DMS 273 (cell line): Measurements from ENCODE around the gene DPYD.
"Not testable (repeated sequence)": the region's sequence is repeated elsewhere in the genome, so short reads cannot be mapped to it uniquely, and the experiment has no call there.

Source experiments
- DNase-seq: peaks from one replicate; lab custom pipeline; 2025; ENCODE audit not compliant: unreplicated experiment; lab: John Stamatoyannopoulos, UW

DPYD gene

DNA sequence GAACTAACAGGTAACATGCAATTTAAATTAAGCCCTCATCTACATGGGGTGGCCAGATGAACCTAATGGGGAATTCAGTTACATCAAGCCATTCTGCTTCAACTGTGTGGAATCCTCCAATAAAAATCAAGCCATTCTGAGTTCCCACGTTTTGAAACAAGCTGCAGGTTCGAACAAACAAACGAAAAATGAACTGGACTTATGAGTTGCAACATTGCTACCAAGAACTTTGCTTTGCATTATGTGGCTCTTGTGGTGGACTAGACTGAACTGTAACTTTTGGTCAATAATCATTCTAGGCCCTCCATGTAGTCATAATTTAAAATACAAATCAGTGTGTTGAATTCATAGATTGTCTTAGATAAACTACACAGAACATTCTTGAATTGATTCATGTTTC, 682.0 kb downstream of the DPYD start:
- DNase-seq = no peak

DNA sequence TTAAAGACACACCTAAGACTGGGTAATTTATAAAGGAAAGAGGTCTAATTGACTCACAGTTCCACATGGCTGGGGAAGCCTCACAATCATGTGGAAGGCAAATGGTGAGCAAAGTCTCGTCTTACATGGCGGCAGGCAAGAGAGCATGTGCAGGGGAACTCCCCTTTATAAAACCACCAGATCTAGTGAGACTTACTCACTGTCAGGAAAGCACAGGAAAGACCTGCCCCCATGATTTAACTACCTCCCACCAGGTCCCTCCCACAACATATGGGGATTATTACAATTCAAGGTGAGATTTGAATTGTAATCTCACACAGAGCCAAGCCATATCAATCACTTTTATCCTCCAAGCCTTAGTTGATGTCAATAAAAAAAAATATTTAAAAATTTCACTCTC, 689.5 kb downstream of the DPYD start:
- DNase-seq = not testable (repeated sequence)

DNA sequence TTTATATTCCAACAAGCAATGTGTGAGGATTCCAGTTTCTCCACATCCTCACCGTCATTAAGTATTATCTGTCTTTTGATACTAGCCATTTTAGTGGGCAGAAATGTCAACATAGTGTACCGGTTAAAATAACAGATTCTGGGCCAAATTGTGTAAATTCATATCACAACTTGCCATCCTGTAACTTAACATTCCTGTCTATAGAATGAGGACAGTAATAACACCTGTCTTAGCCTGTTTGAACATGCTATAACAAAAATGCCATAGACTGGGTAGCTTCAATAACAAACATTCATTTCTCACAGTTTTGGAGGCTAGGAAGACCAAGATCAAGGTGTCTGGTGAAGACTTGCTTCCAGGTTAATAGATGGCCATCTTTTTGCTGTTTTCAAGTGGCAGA, 708.2 kb downstream of the DPYD start:
- DNase-seq = no peak

DNA sequence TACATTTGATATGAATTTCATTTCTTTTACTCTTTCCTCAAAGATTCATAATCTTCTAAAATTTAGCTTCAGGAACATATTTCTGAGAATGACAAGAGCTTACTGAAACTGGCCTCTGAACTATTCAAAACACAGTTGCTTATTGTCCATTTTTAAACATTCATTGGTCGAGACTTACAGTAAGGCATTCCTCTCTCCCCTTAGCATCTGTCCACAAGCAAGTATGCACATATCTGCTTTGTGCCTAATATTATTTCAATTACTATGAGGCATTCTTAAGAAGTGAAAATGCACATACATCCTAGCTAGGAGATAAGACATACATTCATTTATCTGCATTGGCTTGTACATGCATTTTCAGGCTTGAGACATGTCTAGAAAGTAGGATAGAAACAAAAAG, 710.5 kb downstream of the DPYD start:
- no peak for DNase-seq

DNA sequence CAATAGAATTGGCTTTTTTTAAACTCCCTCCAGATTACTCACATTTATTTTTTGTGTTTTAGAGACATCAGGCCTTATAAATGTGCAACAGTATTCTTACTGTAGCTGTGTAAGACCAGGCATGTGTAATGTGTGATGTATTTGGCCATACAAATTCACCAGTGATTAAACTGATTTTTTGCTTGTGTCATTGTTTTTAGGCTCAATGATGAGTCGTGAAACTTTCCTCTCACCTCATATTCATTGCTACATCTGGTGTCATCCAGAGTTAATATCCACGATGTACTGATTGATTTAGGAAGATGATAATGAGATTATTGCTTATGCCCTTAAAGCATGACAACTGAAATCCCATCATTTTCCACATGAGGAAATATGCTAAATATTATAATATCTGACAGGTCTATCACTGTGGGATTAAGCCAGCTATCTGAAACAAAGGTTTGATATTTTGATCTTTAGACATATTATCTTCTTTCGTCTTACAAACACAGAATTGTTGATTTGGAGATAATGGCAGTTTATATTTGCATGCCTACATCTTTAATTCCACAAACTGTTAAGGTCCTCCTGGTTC, 711.4 kb downstream of the DPYD start:
- no peak for DNase-seq

DNA sequence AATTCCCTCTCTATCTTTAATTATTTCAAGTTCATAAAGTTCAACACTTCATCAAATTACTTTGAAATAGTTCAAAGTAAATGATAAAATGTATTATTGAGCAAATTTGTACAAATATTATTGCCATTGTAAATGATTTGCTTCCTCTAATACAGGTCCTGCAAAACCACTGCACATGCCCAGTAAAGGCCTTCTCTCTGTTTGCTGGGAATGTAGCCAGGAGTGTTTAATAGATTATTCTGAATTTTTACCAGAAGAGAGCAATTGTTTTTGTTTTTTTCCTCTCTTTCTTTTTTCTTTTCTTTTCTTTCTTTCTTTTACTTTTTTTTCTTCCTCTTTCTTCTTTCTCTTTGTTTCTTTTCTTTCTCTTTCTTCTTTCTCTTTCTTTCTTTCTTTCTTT, 713.0 kb downstream of the DPYD start:
- no peak for DNase-seq

DNA sequence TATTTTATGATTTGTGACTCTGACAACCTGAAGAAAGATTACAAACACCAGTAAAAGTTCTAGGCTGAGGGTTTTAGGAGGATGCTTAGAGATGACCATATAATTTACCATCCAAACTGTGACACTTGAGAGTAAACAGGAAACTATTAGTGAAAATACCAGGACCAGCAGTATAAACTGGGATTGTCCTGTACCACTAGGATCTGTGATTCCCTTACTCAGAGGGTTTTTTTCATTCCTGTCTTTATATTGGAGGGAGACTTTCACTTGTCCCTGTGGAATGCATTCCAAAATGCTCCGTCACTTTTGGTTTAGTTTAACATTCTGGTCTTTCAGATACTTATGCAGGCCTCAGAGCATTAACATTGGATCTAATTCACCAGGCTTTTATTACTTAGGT, 716.4 kb downstream of the DPYD start:
- no peak for DNase-seq

DNA sequence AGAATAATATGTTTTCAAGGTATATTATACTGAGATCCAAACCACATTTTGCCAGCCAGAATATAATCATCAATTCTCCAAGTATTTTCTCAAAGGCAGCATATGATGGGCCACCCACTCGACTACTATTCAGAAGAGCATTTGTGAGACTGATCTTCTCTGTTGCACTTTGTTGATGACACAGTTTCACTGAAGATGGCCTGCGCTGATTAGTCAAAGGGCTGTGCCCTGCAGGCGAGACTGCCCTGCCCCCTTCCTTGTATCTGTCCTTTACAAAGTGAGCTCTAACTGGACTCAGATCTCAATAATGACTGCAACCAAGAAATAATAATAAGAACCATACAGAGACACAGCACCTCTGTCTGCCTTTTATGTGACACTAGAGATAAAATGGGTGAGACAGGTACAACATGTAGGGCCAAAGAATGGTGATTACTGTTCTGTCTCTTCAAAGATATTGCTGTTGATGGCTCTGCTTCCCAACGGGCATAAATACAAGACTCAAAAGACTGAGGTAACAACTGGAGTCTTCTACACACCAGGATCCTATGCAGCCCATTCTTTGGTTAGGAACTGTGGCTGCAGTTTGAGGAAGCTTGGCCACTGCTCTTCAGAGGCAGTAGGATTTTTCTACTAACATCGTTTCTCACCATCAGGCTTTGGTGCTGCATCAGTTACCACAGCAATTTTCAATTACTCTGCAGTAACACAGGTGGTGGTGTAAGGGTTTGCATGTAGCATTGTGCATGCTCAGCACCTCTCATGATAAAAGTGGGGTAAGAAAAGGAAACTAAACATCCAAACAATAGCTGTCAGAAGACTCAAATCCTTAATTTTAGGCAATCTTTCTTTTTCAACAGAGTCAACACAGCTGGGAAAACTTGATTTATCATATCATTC, 718.1 kb downstream of the DPYD start:
- DNase-seq = no peak

DNA sequence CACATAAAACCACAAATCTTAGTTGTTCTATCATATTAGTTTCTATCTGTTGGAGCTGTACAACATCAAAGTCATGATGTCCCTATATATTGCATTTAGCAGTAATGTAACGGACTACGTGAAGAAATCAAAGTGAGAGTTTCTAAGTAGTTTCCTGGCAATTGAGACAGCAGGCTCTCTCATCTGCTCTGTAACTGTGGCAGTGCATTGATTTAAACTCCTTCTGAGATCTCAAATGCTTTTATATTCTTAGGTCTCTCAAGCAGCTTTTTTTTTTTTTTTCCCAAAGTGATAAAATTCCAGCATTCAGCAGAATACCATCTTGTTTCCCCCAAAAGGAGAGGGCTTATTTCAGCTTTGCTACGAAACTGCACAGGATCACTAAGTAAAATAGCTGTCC, 719.2 kb downstream of the DPYD start:
- no peak for DNase-seq

DNA sequence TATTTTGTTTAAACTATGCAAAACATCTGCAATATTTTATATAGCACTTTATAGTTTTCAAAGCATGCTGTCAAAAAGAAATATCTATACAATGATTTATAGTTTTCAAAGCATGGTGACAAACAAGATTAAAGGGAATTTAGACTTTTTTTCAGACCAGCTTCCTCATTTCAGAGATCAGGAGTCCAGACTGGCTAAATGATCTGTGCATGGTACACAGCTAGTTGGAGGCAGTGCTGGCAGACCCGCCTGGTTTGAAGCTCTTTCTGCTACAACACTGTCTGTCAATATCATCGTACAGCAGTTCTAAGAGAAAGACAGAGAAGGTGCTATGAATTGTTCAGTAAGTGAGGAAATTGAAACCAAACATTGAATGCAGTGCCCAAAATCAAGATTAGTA, 720.2 kb downstream of the DPYD start:
- no peak for DNase-seq

DNA sequence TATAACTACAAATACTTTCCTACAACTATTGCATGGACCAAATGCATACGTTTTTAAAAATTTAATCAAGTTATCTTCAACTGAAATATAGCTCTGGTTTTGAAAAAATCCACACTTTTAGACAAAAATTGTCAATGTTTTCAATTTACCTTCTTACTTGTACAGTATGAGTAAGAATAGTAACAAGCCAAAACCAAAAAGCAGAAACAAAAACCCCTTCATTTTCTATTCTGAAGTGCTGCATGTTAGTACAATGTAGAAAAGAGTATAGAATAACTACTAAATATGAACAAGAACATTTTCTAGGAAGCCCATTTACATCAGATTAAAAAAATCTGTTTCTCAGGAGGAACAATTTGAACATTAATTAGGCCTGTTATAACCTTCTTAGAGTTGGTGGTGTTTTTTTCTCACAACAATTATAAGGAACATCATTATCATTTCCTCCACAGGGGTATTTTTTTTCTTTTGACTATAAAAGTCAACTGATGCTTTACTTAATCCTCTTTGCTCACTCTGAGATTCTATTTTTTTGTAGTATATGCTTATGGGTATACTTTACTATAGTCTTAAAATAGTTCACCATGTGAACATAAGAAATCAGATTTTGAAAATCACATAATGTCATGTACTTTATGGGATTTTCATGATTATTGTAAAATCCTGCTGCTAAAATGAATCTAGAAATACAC, 723.9 kb downstream of the DPYD start:
- no peak for DNase-seq

DNA sequence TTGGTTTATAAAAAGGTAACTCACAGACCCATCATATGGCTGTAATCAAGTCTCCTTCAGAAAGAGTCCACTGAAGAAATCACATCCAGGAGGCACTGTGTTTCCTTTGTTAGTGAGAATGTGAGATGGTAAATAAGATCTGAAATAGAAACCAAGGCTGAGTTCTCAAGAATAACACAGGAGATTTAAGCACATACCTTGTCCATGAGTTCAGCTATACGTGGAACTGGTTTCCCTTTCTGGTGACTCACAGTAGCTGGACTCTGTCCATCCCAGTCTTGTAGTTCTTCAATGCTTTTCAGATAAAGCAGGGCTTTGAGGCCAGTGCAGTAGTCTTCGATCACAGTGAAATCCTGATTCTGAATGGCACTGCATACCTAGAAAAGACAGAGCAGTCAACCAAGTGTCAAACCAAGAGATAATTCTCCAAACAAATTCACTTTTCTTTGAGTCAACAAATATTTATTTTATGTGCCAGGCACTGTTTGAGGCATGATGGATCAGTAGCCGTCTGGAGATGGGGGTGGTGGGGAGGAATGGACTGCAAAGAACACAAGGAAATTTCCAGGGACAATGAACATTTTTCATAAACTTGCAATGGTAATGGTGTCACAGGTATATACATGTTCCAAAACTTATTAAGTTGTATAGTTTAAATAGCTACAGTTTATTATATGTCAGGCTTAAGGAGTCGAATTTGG, 727.8 kb downstream of the DPYD start:
- peak; percentile 3 for DNase-seq

DNA sequence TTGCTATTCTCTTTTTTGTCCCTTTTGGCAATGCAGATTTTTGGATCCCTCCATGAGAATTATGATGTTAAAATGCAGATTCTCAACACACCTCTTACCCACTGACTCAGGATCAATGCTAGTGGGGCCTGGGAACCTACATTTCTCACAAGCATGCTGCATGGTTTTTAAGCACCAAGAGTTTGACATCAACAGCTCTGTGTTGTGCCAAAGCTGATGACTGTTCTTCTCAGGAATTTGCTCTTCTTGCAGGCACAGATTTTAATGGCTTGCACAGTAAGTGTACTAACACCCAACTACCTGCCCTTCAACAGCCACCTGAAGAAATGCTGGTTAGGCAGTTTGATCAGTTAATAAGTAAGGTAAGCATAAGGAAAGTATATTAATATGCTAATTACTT, 730.5 kb downstream of the DPYD start:
- DNase-seq = no peak

DNA sequence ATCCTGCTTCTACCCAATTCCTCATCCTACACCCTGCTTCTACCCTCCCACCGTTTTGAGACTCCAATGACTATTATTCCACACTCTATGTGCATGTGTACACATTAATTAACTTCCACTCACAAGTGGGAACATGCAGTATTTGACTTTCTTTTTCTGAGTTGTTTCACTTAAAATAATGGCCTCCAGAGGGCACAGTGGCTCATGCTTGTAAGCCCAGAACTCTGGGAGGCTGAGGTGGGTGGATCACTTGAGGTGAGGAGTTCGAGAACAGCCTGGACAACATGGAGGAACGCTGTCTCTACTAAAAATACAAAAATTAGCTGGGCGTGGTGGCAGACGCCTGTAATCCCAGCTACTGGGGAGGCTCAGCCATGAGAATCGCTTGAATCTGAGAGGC, 734.5 kb downstream of the DPYD start:
- no peak for DNase-seq

DNA sequence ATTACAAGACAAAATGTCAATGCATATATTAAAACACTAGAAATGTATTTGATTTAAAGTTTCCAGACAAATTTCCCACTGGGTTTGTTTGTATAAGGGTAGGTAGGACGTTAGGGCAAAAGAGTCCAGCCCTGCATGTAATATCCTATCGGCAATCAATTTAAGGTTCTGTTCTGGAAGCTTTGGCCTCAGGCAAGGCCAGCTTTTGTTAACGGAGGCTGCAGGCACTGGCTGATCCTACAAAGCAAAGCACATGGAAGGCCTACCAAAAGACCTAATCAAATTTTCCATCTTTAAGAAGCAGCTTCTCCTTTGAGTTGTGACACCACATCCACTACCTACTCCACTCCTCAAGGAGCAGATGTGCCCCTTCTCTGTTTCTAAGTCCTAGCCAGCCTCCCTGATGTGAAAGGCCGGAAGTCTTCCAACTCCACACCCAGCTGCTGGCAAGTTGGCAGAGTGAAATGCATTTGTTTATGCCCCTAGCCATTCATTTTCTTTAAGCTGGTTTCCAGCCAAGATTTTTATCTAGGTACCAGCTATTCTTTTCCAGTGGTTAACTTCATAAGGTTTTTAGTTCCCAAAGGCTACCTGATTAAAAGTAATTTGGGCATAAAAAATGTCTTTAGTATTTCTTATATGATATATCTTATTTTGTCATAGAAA, 746.7 kb downstream of the DPYD start:
- peak; percentile 74 for DNase-seq

DNA sequence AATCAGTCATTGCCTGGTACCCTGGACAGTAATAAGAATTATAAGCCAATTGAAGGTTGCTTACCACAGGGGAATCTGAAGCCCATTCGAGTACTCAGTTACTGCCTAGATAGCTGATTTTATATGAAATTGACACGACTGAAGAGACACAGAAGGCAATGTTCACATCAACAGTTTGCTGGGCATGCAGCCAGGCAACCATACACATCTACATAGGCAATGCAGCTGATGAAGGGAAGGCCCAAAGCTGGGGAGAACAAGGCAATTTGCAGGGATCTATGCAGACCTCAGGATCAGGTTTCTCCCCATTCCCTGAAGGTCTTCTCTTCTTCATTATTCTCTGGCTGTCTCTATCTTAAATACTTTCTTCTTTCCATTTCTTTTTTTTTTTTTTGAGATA, 750.5 kb downstream of the DPYD start:
- DNase-seq = peak; percentile 55

DNA sequence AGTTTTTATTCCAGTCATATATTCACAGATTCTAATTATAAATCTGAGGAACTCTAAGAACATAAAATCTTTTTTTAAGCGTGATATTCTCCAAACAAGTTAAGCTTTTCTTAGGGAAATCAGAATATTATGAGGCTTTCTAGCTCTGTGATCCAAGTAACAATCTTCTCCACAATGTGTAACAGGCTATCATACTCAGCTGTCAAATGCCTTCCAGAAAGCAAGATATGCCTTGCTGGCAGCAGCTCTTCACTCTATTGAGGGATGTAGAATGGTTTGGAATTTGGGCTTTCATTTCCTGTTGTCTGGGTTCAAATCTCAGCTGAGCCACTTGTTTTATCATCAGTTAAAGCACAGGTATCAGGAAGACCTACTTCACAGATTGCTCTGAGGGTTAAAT, 752.8 kb downstream of the DPYD start:
- DNase-seq = no peak

DNA sequence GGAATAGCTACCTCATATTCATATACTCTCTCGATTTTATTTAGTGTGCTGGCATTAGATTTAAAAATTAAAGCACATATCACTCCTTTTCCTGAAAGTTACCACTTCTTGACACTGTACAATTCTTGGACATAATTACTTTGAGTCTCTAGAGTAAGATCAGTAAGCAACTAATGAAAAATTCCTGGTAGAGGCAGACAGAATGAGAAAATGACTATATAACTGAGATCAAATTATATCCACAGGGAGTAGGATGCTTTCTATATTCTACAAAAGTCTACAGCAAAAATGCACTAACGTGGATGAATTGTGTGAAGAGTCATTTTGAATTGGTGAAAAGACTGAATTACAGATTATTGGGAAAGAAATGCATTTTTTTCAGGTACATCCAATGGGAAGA, 753.6 kb downstream of the DPYD start:
- DNase-seq = no peak

DNA sequence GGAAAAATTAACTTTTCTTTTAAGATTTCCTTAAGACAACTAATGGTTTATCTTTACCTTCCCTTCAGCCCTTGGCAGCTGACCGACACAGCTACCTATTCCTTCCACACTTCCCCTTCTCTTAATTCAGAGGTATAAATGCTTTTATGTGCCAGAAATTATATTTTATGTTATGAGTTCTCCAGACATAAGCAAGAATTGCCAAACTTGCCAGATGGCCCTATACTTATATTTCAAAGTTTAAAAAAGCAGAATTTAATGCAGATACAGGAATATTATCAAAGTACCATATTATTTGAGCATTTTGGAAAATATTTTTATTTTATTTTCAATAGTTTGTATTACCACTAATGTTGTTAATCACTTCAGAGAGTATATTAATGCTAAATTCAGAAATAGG, 754.2 kb downstream of the DPYD start:
- no peak for DNase-seq

DNA sequence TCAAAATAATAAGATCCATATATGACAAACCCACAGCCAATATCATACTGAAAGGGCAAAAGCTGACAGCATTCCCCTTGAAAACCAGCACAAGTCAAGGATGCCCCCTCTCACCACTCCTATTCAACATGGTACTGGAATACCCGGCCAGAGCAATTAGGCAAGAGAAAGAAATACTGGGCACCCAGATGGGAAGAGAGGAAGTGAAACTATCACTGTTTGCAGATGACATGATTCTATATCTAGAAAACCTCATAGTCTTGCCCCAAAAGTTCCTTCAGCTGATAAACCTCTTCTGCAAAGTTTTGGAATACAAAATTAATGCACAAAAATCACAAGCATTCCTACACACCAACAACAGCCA, 756.6 kb downstream of the DPYD start:
- no peak for DNase-seq

DNA sequence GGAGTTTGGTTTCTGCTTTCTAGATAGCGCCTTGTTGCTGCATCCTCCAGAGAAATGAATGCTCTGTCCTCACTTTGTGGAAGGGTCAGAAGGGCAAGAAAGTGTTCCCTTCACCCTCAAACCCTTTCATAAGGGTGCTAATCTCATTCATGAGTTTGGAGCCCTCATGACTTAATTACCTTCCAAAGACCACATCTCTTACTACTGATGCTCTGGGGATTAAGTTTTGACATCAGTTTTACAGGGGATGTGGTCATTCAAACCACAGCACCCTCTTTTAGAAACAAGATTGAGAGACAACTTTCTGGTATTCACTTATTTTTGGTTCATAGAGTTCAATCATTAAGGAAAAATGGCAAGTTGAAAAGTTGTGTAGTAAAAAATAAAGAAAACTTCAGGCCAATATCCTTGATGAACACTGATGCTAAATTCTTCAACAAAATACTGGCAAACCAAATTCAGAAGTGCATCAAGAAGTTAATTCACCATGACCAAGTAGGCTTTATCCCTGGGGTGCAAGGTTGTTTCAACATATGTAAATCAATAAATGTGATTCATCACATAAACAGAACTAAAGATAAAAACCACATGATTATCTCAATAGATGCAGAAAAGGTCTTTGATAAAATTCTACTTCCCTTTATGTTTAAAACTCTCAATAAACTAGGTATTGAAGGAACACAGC, 757.1 kb downstream of the DPYD start:
- no peak for DNase-seq
